Fibroblast of the aortic adventitia (primary cell): ENCODE results near the gene TRAPPC2B. TPM values are rescaled to one million over a fixed set of nuclear protein-coding genes. Genes with fewer than 3 reads are reported as not detected.
"Not testable (repeated sequence)": the region's sequence is repeated elsewhere in the genome, so short reads cannot be mapped to it uniquely, and the experiment has no call there.

ENCODE experiments used
- DNase-seq: peaks from one replicate; pipeline ENCODE4 v3.0.0-alpha.2; 2010; ENCODE audit warnings: low read depth
- H3K4me3 ChIP-seq: 2 replicates; pipeline ENCODE4 v1.5.1; 2011; ENCODE audit warnings: low read depth, mild to moderate bottlenecking, control low read depth, low read length, moderate library complexity
- CTCF ChIP-seq: IDR thresholded peaks from 2 replicates; pipeline ENCODE4 v1.5.1; 2011; ENCODE audit warnings: mild to moderate bottlenecking, low read length, control low read depth, inconsistent platforms; ENCODE audit not compliant: insufficient read depth
- total RNA-seq: library from RNA; depleted of rRNA; stranded (reverse); fragments of >200 nt; gene quantifications from 2 replicates; pipeline ENCODE4 v1.2.3, GENCODE V29; 2012; ENCODE audit warnings: low replicate concordance

The TRAPPC2B gene
- total RNA-seq, 1 donor = 11.7 TPM

GRCh38 chr19:57363688-57364181 lies 384 bp downstream of the TRAPPC2B start:
- no peak for DNase-seq
- peak overlapping the region; percentile 90 for H3K4me3 ChIP-seq
- no peak for TF ChIP-seq CTCF

GRCh38 chr19:57366776-57367175 lies 3.4 kb downstream of the TRAPPC2B start:
- DNase-seq = no peak
- no peak for TF ChIP-seq CTCF
- H3K4me3 ChIP-seq = no peak overlapping the region

GRCh38 chr19:57374179-57374578 lies 10.8 kb downstream of the TRAPPC2B start:
- TF ChIP-seq CTCF = no peak
- no peak overlapping the region for H3K4me3 ChIP-seq
- no peak for DNase-seq

GRCh38 chr19:57374647-57375046 lies 11.3 kb downstream of the TRAPPC2B start:
- not testable (repeated sequence) for H3K4me3 ChIP-seq

GRCh38 chr19:57376151-57376550 lies 12.8 kb downstream of the TRAPPC2B start:
- no peak for DNase-seq
- no peak for TF ChIP-seq CTCF
- no peak overlapping the region for H3K4me3 ChIP-seq

More at GRCh38 chr19:57374647-57375046, 11.3 kb downstream of the TRAPPC2B start:
- DNase-seq = not testable (repeated sequence)

GRCh38 chr19:57377498-57378146 lies 14.3 kb downstream of the TRAPPC2B start:
- TF ChIP-seq CTCF = no peak
- no peak overlapping the region for H3K4me3 ChIP-seq
- no peak for DNase-seq

- no peak for DNase-seq
- TF ChIP-seq CTCF = no peak
- no peak overlapping the region for H3K4me3 ChIP-seq
Observed at GRCh38 chr19:57380923-57381322, 17.6 kb downstream of the TRAPPC2B start.
